ENCODE results near the gene HSPA2. TPM values are rescaled to one million over a fixed set of nuclear protein-coding genes. Genes with fewer than 3 reads are reported as not detected.
A peak's percentile ranks its signal among the peaks of the same experiment; 100 is the strongest.

Gene HSPA2
- total and polyA plus RNA-seq, 2 of the 4 experiments (the other 2 are of a cell fraction), result 18.4 to 19.7 TPM

DNA sequence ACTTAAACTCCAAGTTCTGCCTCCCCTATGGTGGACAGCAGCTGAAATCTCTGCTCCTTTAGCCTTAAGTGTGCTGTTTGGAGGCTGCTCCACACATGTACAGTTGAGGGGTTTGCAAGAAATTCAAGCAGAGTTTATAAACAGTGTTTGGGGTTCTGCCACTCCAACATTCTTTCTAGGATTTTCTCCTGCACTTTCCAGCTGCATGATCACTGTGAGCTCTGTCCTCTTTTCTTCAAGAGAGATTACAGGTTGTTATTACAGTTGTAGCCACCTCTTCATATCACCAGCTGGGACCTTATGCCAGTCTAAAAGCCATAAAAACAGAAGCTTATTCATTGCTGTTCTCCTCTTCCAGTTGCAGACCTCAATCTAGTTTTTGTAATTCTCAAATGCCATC lies 45.3 kb upstream of the HSPA2 start:
- CTCF ChIA-PET, result interaction anchor here (0.6 kb wide), 1 partner anchor 16 kb away, joined by 3 read pairs; no protein-coding TSS in a partner anchor
- H3K27me3 ChIP-seq (ENCODE audit: control insufficient read depth, insufficient read depth, low read length), result no peaks in the 10 kb centered on the region
- dilution Hi-C loops (cut with HindIII; ENCODE audit: low sequenced_read_pairs, unreplicated experiment) (no loop called here), in situ Hi-C loops (cut with MboI; ENCODE audit: low sequenced_read_pairs) (loop anchor here (25.0 kb wide), 1 partner anchor 483 kb away; no protein-coding TSS in a partner anchor), intact Hi-C loops (cut with micrococcal nuclease) (no loop called here)
- H4K5ac ChIP-seq (ENCODE audit: low read depth, low read length), result no peak overlapping the region
- no peak overlapping the region for H3K23ac ChIP-seq (ENCODE audit: low read depth, low read length)
- no peak overlapping the region for H2BK120ac ChIP-seq (ENCODE audit: low read depth, low read length)
- no peak overlapping the region for H2AK5ac ChIP-seq (ENCODE audit: low read depth, low read length)
- H3K4ac ChIP-seq (ENCODE audit: low read depth, low read length), result no peak overlapping the region
- no peak overlapping the region for H3K56ac ChIP-seq (ENCODE audit: extremely low read depth, insufficient read depth, low read length)
- no peak overlapping the region for H4K91ac ChIP-seq (ENCODE audit: insufficient read depth, low read depth, low read length)
- H4K8ac ChIP-seq (ENCODE audit: low read depth in 2 of 2, low read length in 2 of 2), result no peak overlapping the region
- no peak overlapping the region for H2AK9ac ChIP-seq (replicated peaks; ENCODE audit: low read depth, low read length, poor library complexity)
- H3K4me2 ChIP-seq (ENCODE audit: low read depth, low read length), result no peak overlapping the region
- H3K18ac ChIP-seq (ENCODE audit: low read depth, low read length), result no peak overlapping the region
- H3K27ac ChIP-seq (ENCODE audit: insufficient read depth, low read length), result no peak overlapping the region
- no peak overlapping the region for H3K9ac ChIP-seq (ENCODE audit: low read depth, low read length)
- H2BK20ac ChIP-seq (ENCODE audit: low read depth, low read length), result no peak overlapping the region
- H3K4me1 ChIP-seq (ENCODE audit: control insufficient read depth, insufficient read depth, low read length), result no peaks in the 10 kb centered on the region; the same call in 1 of the 2 replicates
- peaks cover 5 to 26% of the 10 kb centered on the region in 2 experiments for H3K79me1 ChIP-seq (ENCODE audit: low read depth in 1 of 2, low read length in 2 of 2)
- DNase-seq, result no peak
- no TSS peak for BruUV-seq (replicated peaks)
- H2AFZ ChIP-seq (replicated peaks; ENCODE audit: low read length, poor library complexity), result no peak overlapping the region
- POLR2A ChIA-PET (ENCODE audit: unreplicated experiment), result no interaction called here
- no peak overlapping the region for H3K4me3 ChIP-seq (ENCODE audit: insufficient read depth, low read depth, low read length)
- H2BK5ac ChIP-seq (ENCODE audit: low read depth, low read length, poor library complexity, severe bottlenecking), result no peak overlapping the region
- H3K36me3 ChIP-seq (ENCODE audit: control insufficient read depth, insufficient read depth, low read length), result no peaks in the 10 kb centered on the region
- no peak for TF ChIP-seq MAFK (IDR thresholded peaks at IDR 0.05; ENCODE audit: low read depth, low read length)
- TF ChIP-seq CHD1 (IDR thresholded peaks at IDR 0.05; ENCODE audit: low read depth, low read length), result no peak
- TF ChIP-seq FOS (IDR thresholded peaks at IDR 0.05; ENCODE audit: low read depth, low read length), result no peak
- TF ChIP-seq, protein P1, sequence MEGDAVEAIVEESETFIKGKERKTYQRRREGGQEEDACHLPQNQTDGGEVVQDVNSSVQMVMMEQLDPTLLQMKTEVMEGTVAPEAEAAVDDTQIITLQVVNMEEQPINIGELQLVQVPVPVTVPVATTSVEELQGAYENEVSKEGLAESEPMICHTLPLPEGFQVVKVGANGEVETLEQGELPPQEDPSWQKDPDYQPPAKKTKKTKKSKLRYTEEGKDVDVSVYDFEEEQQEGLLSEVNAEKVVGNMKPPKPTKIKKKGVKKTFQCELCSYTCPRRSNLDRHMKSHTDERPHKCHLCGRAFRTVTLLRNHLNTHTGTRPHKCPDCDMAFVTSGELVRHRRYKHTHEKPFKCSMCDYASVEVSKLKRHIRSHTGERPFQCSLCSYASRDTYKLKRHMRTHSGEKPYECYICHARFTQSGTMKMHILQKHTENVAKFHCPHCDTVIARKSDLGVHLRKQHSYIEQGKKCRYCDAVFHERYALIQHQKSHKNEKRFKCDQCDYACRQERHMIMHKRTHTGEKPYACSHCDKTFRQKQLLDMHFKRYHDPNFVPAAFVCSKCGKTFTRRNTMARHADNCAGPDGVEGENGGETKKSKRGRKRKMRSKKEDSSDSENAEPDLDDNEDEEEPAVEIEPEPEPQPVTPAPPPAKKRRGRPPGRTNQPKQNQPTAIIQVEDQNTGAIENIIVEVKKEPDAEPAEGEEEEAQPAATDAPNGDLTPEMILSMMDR (conservative IDR thresholded peaks at IDR 0.05; ENCODE audit: low read depth, low read length), result no peak
- no peak for TF ChIP-seq RAD21 (IDR thresholded peaks at IDR 0.05; ENCODE audit: low read length)
- TF ChIP-seq RCOR1 (IDR thresholded peaks at IDR 0.05; ENCODE audit: insufficient replicate concordance, low read length), result no peak
- no peak for TF ChIP-seq NFE2L2 (IDR thresholded peaks at IDR 0.05; ENCODE audit: low read depth, low read length)
- TF ChIP-seq ELK1 (IDR thresholded peaks at IDR 0.05; ENCODE audit: borderline replicate concordance, low read depth, low read length), result no peak
- TF ChIP-seq RFX5 (IDR thresholded peaks at IDR 0.05; ENCODE audit: low read depth, low read length), result no peak
- no peak for TF ChIP-seq MAZ (IDR thresholded peaks at IDR 0.05; ENCODE audit: borderline replicate concordance, low read depth, low read length)
- no peak for TF ChIP-seq USF2 (IDR thresholded peaks at IDR 0.05; ENCODE audit: low read depth, low read length)
- H3K9me1 ChIP-seq (ENCODE audit: insufficient read depth, low read length), result no peaks in the 10 kb centered on the region; the same call in none of the 2 replicates
- H2BK15ac ChIP-seq (ENCODE audit: low read depth, low read length), result no peak overlapping the region
- ATAC-seq (ENCODE audit: low read depth), result peak; percentile 27; the same call in 1 of the 2 replicates
- H4K20me1 ChIP-seq (ENCODE audit: insufficient read depth, low read length), result no peaks in the 10 kb centered on the region
- no peak overlapping the region for H3K14ac ChIP-seq (replicated peaks; ENCODE audit: low read depth, low read length)
- H3K9me3 ChIP-seq (ENCODE audit: control insufficient read depth, insufficient read depth, low read length), result no peaks in the 10 kb centered on the region
